ENCODE data around the gene NRXN3. TPM values are rescaled to one million over a fixed set of nuclear protein-coding genes. Genes with fewer than 3 reads are reported as not detected.

The NRXN3 gene
- total and polyA plus RNA-seq, 2 experiments from 2014 or later: 0.69 to 1.5 TPM

GRCh38 chr14:78752518-78753188 is 582.5 kb downstream of the NRXN3 start:
- no peak for TF ChIP-seq CTCF (IDR thresholded peaks at IDR 0.05; ENCODE audit: low read depth, low read length)
- Histone ChIP-seq H3K27me3 (peaks cover 3% of the 10 kb centered on the region), H3K4me3 (no peak overlapping the region), H3K36me3 (no peaks in the 10 kb centered on the region), H3K27ac (no peak overlapping the region), H3K4me1 (ENCODE audit: low read depth) (no peaks in the 10 kb centered on the region), H3K9me3 (ENCODE audit: low read depth) (no peaks in the 10 kb centered on the region)
- DNase-seq (ENCODE audit: low read depth in 1 of 2, low spot score in 1 of 2): no peak

GRCh38 chr14:78754059-78754458 is 583.9 kb downstream of the NRXN3 start:
- Histone ChIP-seq H3K27ac (no peak overlapping the region), H3K27me3 (peaks cover 3% of the 10 kb centered on the region), H3K36me3 (no peaks in the 10 kb centered on the region), H3K4me3 (no peak overlapping the region), H3K4me1 (ENCODE audit: low read depth) (no peaks in the 10 kb centered on the region), H3K9me3 (ENCODE audit: low read depth) (no peaks in the 10 kb centered on the region)
- DNase-seq (ENCODE audit: low read depth in 1 of 2, low spot score in 1 of 2): no peak
- no peak for TF ChIP-seq CTCF (IDR thresholded peaks at IDR 0.05; ENCODE audit: low read depth, low read length)

- no peaks in the 10 kb centered on the region for H3K9me3 ChIP-seq (ENCODE audit: low read depth)
- H3K27me3 ChIP-seq: no peaks in the 10 kb centered on the region
- no peak overlapping the region for H3K4me3 ChIP-seq
- no peaks in the 10 kb centered on the region for H3K36me3 ChIP-seq
- H3K4me1 ChIP-seq (ENCODE audit: low read depth): no peaks in the 10 kb centered on the region
- peak; percentile 11 to 78 for DNase-seq (ENCODE audit: low read depth in 1 of 2, low spot score in 1 of 2)
- peak; percentile 23 for TF ChIP-seq CTCF (IDR thresholded peaks at IDR 0.05; ENCODE audit: low read depth, low read length)
- no peak overlapping the region for H3K27ac ChIP-seq
Measured at GRCh38 chr14:78758333-78758732, 588.2 kb downstream of the NRXN3 start.

- no peaks in the 10 kb centered on the region for H3K4me1 ChIP-seq (ENCODE audit: low read depth)
- no peak for DNase-seq (ENCODE audit: low read depth in 1 of 2, low spot score in 1 of 2)
- H3K36me3 ChIP-seq: no peaks in the 10 kb centered on the region
- no peaks in the 10 kb centered on the region for H3K9me3 ChIP-seq (ENCODE audit: low read depth)
- H3K27ac ChIP-seq: no peak overlapping the region
- no peak overlapping the region for H3K4me3 ChIP-seq
- no peak for TF ChIP-seq CTCF (IDR thresholded peaks at IDR 0.05; ENCODE audit: low read depth, low read length)
- H3K27me3 ChIP-seq: no peaks in the 10 kb centered on the region
Measured at GRCh38 chr14:78762331-78762730, 592.2 kb downstream of the NRXN3 start.

- H3K27ac ChIP-seq: no peak overlapping the region
Measured at GRCh38 chr14:78763746-78764145, 593.6 kb downstream of the NRXN3 start.

More at GRCh38 chr14:78763746-78764145, 593.6 kb downstream of the NRXN3 start:
- Histone ChIP-seq H3K4me3 (no peak overlapping the region), H3K36me3 (no peaks in the 10 kb centered on the region), H3K27me3 (no peaks in the 10 kb centered on the region), H3K4me1 (ENCODE audit: low read depth) (no peaks in the 10 kb centered on the region), H3K9me3 (ENCODE audit: low read depth) (no peaks in the 10 kb centered on the region)
- DNase-seq (ENCODE audit: low read depth in 1 of 2, low spot score in 1 of 2): no peak
- TF ChIP-seq CTCF (IDR thresholded peaks at IDR 0.05; ENCODE audit: low read depth, low read length): no peak

Measured in cardiac muscle cell (in vitro differentiated cells and primary cell).